Transverse colon (tissue), 4 donors: ENCODE results near the gene PIH1D1.

ENCODE experiments used
- POLR2AphosphoS5 ChIP-seq, 3 donors: sonication (generic); formaldehyde crosslinking; IDR thresholded peaks; one replicate each; pipeline ENCODE4 v1.6.1; 2016; ENCODE audit warnings: antibody characterized with exemption in 3 of 3
- TF ChIP-seq, protein P1 (sequence below), 5 experiments: fragments of 200-600 bp in 3 of 5; fragments of 450-650 bp in 2 of 5; sonication (generic) in 3 of 5; IDR thresholded peaks; 1 replicate in 2 of 5; 2 replicates in 3 of 5; pipeline ENCODE4 v1.5.1; 2016 to 2017; ENCODE audit warnings: antibody characterized with exemption in 5 of 5, inconsistent platforms in 3 of 5, mild to moderate bottlenecking in 2 of 5, moderate library complexity in 1 of 5

DNA sequence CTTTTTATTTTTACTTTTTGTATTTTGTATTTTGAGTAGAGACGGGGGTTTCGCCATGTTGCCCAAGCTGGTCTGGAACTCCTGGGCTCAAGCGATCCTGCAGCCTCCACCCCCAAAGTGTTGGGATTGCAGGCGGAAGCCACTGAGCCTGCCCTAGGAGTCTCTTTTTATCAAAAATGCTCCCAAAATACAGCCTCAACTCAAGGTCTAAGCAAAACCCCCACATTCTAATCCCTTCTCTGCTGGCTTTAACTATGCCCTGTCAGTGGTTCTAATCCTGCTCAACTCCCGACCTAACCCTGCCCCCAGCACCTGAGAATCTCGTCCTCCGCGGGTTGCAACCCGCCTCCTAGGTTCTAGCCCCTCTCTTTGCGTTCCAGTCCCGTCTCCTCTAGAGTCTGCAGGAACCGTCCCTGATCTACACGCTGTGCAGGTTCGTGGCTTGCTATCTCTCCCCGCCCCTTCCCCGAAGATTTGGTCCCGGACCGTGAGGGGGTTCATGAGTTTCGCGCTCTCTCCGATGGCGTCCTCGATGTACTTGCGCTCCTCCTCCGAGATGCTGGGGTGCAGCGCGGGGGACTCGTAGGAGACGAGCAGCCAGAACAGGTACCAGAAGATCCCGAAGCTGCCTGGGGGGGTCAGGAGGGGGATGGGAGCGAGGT, 18.2 kb downstream of the PIH1D1 start:
- TF ChIP-seq, protein P1, sequence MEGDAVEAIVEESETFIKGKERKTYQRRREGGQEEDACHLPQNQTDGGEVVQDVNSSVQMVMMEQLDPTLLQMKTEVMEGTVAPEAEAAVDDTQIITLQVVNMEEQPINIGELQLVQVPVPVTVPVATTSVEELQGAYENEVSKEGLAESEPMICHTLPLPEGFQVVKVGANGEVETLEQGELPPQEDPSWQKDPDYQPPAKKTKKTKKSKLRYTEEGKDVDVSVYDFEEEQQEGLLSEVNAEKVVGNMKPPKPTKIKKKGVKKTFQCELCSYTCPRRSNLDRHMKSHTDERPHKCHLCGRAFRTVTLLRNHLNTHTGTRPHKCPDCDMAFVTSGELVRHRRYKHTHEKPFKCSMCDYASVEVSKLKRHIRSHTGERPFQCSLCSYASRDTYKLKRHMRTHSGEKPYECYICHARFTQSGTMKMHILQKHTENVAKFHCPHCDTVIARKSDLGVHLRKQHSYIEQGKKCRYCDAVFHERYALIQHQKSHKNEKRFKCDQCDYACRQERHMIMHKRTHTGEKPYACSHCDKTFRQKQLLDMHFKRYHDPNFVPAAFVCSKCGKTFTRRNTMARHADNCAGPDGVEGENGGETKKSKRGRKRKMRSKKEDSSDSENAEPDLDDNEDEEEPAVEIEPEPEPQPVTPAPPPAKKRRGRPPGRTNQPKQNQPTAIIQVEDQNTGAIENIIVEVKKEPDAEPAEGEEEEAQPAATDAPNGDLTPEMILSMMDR (IDR thresholded peaks at IDR 0.05): no peak
- no peak for TF ChIP-seq POLR2AphosphoS5 (IDR thresholded peaks at IDR 0.05)
